ENCODE data around the gene FNTB. TPM values are rescaled to one million over a fixed set of nuclear protein-coding genes. Genes with fewer than 3 reads are reported as not detected.

The FNTB gene
- polyA plus RNA-seq, 1 donor: 26.2 TPM

GRCh38 chr14:64952598-64953309 lies 33.9 kb upstream of the FNTB start:
- H3K36me3 ChIP-seq (ENCODE audit: control insufficient read depth, insufficient read depth, low read length): peaks cover 41% of the 10 kb centered on the region
- WGBS (ENCODE audit: insufficient coverage, low lambda C conversion rate): no CpG with 5 or more reads among the region's 7 CpGs

GRCh38 chr14:64953310-64953654 lies 33.4 kb upstream of the FNTB start:
- Histone ChIP-seq H3K27me3 (ENCODE audit: control insufficient read depth, insufficient read depth, low read length) (no peaks in the 10 kb centered on the region), H3K27ac (ENCODE audit: low read length) (no peak overlapping the region), H3K4me3 (ENCODE audit: low read length) (no peak overlapping the region), H3K4me1 (ENCODE audit: control insufficient read depth, insufficient read depth, low read length) (peaks cover 6% of the 10 kb centered on the region), H3K36me3 (ENCODE audit: control insufficient read depth, insufficient read depth, low read length) (peaks cover 35% of the 10 kb centered on the region), H3K9me3 (ENCODE audit: control insufficient read depth, low read depth, low read length) (no peaks in the 10 kb centered on the region)
- WGBS (ENCODE audit: insufficient coverage, low lambda C conversion rate): 100% methylated on average over 2 of the region's 8 CpGs
- DNase-seq: no peak

More at GRCh38 chr14:64952598-64953309, 33.9 kb upstream of the FNTB start:
- DNase-seq: no peak
- no peaks in the 10 kb centered on the region for H3K9me3 ChIP-seq (ENCODE audit: control insufficient read depth, low read depth, low read length)
- H3K4me1 ChIP-seq (ENCODE audit: control insufficient read depth, insufficient read depth, low read length): peaks cover 11% of the 10 kb centered on the region
- H3K27me3 ChIP-seq (ENCODE audit: control insufficient read depth, insufficient read depth, low read length): no peaks in the 10 kb centered on the region
- no peak overlapping the region for H3K4me3 ChIP-seq (ENCODE audit: low read length)
- H3K27ac ChIP-seq (ENCODE audit: low read length): no peak overlapping the region

GRCh38 chr14:64953661-64954060 lies 33.0 kb upstream of the FNTB start:
- WGBS (ENCODE audit: insufficient coverage, low lambda C conversion rate): no CpG with 5 or more reads among the region's 6 CpGs

GRCh38 chr14:64954491-64955240 lies 32.0 kb upstream of the FNTB start:
- no CpG with 5 or more reads among the region's 9 CpGs for WGBS (ENCODE audit: insufficient coverage, low lambda C conversion rate)
- Histone ChIP-seq H3K36me3 (ENCODE audit: control insufficient read depth, insufficient read depth, low read length) (peaks cover 32% of the 10 kb centered on the region), H3K9me3 (ENCODE audit: control insufficient read depth, low read depth, low read length) (no peaks in the 10 kb centered on the region), H3K27me3 (ENCODE audit: control insufficient read depth, insufficient read depth, low read length) (no peaks in the 10 kb centered on the region), H3K4me1 (ENCODE audit: control insufficient read depth, insufficient read depth, low read length) (no peaks in the 10 kb centered on the region), H3K4me3 (ENCODE audit: low read length) (no peak overlapping the region), H3K27ac (ENCODE audit: low read length) (no peak overlapping the region)
- DNase-seq: no peak

More at GRCh38 chr14:64953661-64954060, 33.0 kb upstream of the FNTB start:
- Histone ChIP-seq H3K27ac (ENCODE audit: low read length) (no peak overlapping the region), H3K27me3 (ENCODE audit: control insufficient read depth, insufficient read depth, low read length) (no peaks in the 10 kb centered on the region), H3K36me3 (ENCODE audit: control insufficient read depth, insufficient read depth, low read length) (peaks cover 32% of the 10 kb centered on the region), H3K4me1 (ENCODE audit: control insufficient read depth, insufficient read depth, low read length) (peaks cover 2% of the 10 kb centered on the region), H3K4me3 (ENCODE audit: low read length) (no peak overlapping the region), H3K9me3 (ENCODE audit: control insufficient read depth, low read depth, low read length) (no peaks in the 10 kb centered on the region)
- DNase-seq: no peak

- Histone ChIP-seq H3K4me3 (ENCODE audit: low read length) (no peak overlapping the region), H3K27me3 (ENCODE audit: control insufficient read depth, insufficient read depth, low read length) (no peaks in the 10 kb centered on the region), H3K36me3 (ENCODE audit: control insufficient read depth, insufficient read depth, low read length) (peaks cover 26% of the 10 kb centered on the region), H3K9me3 (ENCODE audit: control insufficient read depth, low read depth, low read length) (no peaks in the 10 kb centered on the region), H3K4me1 (ENCODE audit: control insufficient read depth, insufficient read depth, low read length) (no peaks in the 10 kb centered on the region), H3K27ac (ENCODE audit: low read length) (no peak overlapping the region)
- DNase-seq: no peak
- no CpG with 5 or more reads among the region's 6 CpGs for WGBS (ENCODE audit: insufficient coverage, low lambda C conversion rate)
Observed at GRCh38 chr14:64955297-64955696, 31.4 kb upstream of the FNTB start.

- H3K4me3 ChIP-seq (ENCODE audit: low read length): no peak overlapping the region
- H3K36me3 ChIP-seq (ENCODE audit: control insufficient read depth, insufficient read depth, low read length): peaks cover 11% of the 10 kb centered on the region
- no peak overlapping the region for H3K27ac ChIP-seq (ENCODE audit: low read length)
- no peaks in the 10 kb centered on the region for H3K9me3 ChIP-seq (ENCODE audit: control insufficient read depth, low read depth, low read length)
- WGBS (ENCODE audit: insufficient coverage, low lambda C conversion rate): no CpG with 5 or more reads among the region's 8 CpGs
- no peak for DNase-seq
- H3K27me3 ChIP-seq (ENCODE audit: control insufficient read depth, insufficient read depth, low read length): no peaks in the 10 kb centered on the region
- H3K4me1 ChIP-seq (ENCODE audit: control insufficient read depth, insufficient read depth, low read length): no peaks in the 10 kb centered on the region
Observed at GRCh38 chr14:64956697-64957406, 29.8 kb upstream of the FNTB start.

GRCh38 chr14:64958201-64958600 lies 28.5 kb upstream of the FNTB start:
- no peak for DNase-seq
- Histone ChIP-seq H3K36me3 (ENCODE audit: control insufficient read depth, insufficient read depth, low read length) (peaks cover 11% of the 10 kb centered on the region), H3K9me3 (ENCODE audit: control insufficient read depth, low read depth, low read length) (no peaks in the 10 kb centered on the region), H3K4me3 (ENCODE audit: low read length) (no peak overlapping the region), H3K27me3 (ENCODE audit: control insufficient read depth, insufficient read depth, low read length) (no peaks in the 10 kb centered on the region), H3K4me1 (ENCODE audit: control insufficient read depth, insufficient read depth, low read length) (no peaks in the 10 kb centered on the region), H3K27ac (ENCODE audit: low read length) (no peak overlapping the region)
- WGBS (ENCODE audit: insufficient coverage, low lambda C conversion rate): no CpG with 5 or more reads among the region's 2 CpGs

- Histone ChIP-seq H3K27me3 (ENCODE audit: control insufficient read depth, insufficient read depth, low read length) (no peaks in the 10 kb centered on the region), H3K4me1 (ENCODE audit: control insufficient read depth, insufficient read depth, low read length) (no peaks in the 10 kb centered on the region), H3K4me3 (ENCODE audit: low read length) (no peak overlapping the region), H3K27ac (ENCODE audit: low read length) (no peak overlapping the region), H3K36me3 (ENCODE audit: control insufficient read depth, insufficient read depth, low read length) (peaks cover 11% of the 10 kb centered on the region), H3K9me3 (ENCODE audit: control insufficient read depth, low read depth, low read length) (no peaks in the 10 kb centered on the region)
- no peak for DNase-seq
- no CpG with 5 or more reads among the region's 5 CpGs for WGBS (ENCODE audit: insufficient coverage, low lambda C conversion rate)
Observed at GRCh38 chr14:64958743-64959142, 28.0 kb upstream of the FNTB start.

- peaks cover 9% of the 10 kb centered on the region for H3K36me3 ChIP-seq (ENCODE audit: control insufficient read depth, insufficient read depth, low read length)
- H3K4me1 ChIP-seq (ENCODE audit: control insufficient read depth, insufficient read depth, low read length): no peaks in the 10 kb centered on the region
- no peaks in the 10 kb centered on the region for H3K27me3 ChIP-seq (ENCODE audit: control insufficient read depth, insufficient read depth, low read length)
- no peak overlapping the region for H3K27ac ChIP-seq (ENCODE audit: low read length)
- no peaks in the 10 kb centered on the region for H3K9me3 ChIP-seq (ENCODE audit: control insufficient read depth, low read depth, low read length)
- no peak overlapping the region for H3K4me3 ChIP-seq (ENCODE audit: low read length)
- no CpG with 5 or more reads among the region's 5 CpGs for WGBS (ENCODE audit: insufficient coverage, low lambda C conversion rate)
- DNase-seq: no peak
Observed at GRCh38 chr14:64960762-64961276, 25.9 kb upstream of the FNTB start.

GRCh38 chr14:64963611-64964010 lies 23.1 kb upstream of the FNTB start:
- H3K27ac ChIP-seq (ENCODE audit: low read length): no peak overlapping the region
- H3K4me3 ChIP-seq (ENCODE audit: low read length): no peak overlapping the region
- no peaks in the 10 kb centered on the region for H3K9me3 ChIP-seq (ENCODE audit: control insufficient read depth, low read depth, low read length)
- no peak for DNase-seq
- peaks cover 7% of the 10 kb centered on the region for H3K36me3 ChIP-seq (ENCODE audit: control insufficient read depth, insufficient read depth, low read length)
- H3K4me1 ChIP-seq (ENCODE audit: control insufficient read depth, insufficient read depth, low read length): no peaks in the 10 kb centered on the region
- H3K27me3 ChIP-seq (ENCODE audit: control insufficient read depth, insufficient read depth, low read length): no peaks in the 10 kb centered on the region
- 100% methylated on average over 1 of the region's 1 CpG for WGBS (ENCODE audit: insufficient coverage, low lambda C conversion rate)
